ENCODE data around the gene CEP112.

CEP112 gene

GRCh38 chr17:65593855-65594845, 597.8 kb downstream of the CEP112 start:
- TF ChIP-seq CTCF (conservative IDR thresholded peaks at IDR 0.05; ENCODE audit: low read depth, low read length), result no peak
- peak; percentile 33 for DNase-seq (ENCODE audit: low read depth)
- H3K4me3 ChIP-seq (ENCODE audit: low read length), result peak overlapping the region; percentile 37

GRCh38 chr17:65593092-65593854, 598.7 kb downstream of the CEP112 start:
- no peak for TF ChIP-seq CTCF (conservative IDR thresholded peaks at IDR 0.05; ENCODE audit: low read depth, low read length)
- no peak for DNase-seq (ENCODE audit: low read depth)
- H3K4me3 ChIP-seq (ENCODE audit: low read length), result peak overlapping the region; percentile 37

- H3K4me3 ChIP-seq (ENCODE audit: low read length), result no peak overlapping the region
- TF ChIP-seq CTCF (conservative IDR thresholded peaks at IDR 0.05; ENCODE audit: low read depth, low read length), result no peak
- DNase-seq (ENCODE audit: low read depth), result no peak
Measured at GRCh38 chr17:65592125-65592965, 599.6 kb downstream of the CEP112 start.

- no peak for TF ChIP-seq CTCF (conservative IDR thresholded peaks at IDR 0.05; ENCODE audit: low read depth, low read length)
- H3K4me3 ChIP-seq (ENCODE audit: low read length), result no peak overlapping the region
- DNase-seq (ENCODE audit: low read depth), result no peak
Measured at GRCh38 chr17:65589321-65589720, 602.6 kb downstream of the CEP112 start.

GRCh38 chr17:65588181-65588808, 603.6 kb downstream of the CEP112 start:
- no peak overlapping the region for H3K4me3 ChIP-seq (ENCODE audit: low read length)
- DNase-seq (ENCODE audit: low read depth), result no peak
- no peak for TF ChIP-seq CTCF (conservative IDR thresholded peaks at IDR 0.05; ENCODE audit: low read depth, low read length)

- no peak for DNase-seq (ENCODE audit: low read depth)
- H3K4me3 ChIP-seq (ENCODE audit: low read length), result no peak overlapping the region
- TF ChIP-seq CTCF (conservative IDR thresholded peaks at IDR 0.05; ENCODE audit: low read depth, low read length), result no peak
Measured at GRCh38 chr17:65587534-65588180, 604.3 kb downstream of the CEP112 start.

Data from retinal pigment epithelial cell (primary cell).